SK-N-SH treated with all-trans-retinoic acid at 6 μM for 48 hours (cell line): ENCODE data around the gene ABCA13.

Experiments used
- BACH2 ChIP-seq: fragments of 250-450 bp; sonication (Bioruptor Pico); IDR thresholded peaks from 2 replicates; pipeline ENCODE4 v1.9.0; 2021; ENCODE audit warnings: mild to moderate bottlenecking, borderline replicate concordance
- CSDC2 ChIP-seq: fragments of 250-450 bp; sonication (Bioruptor Pico); IDR thresholded peaks from 2 replicates; pipeline ENCODE4 v1.5.0; 2020; ENCODE audit warnings: mild to moderate bottlenecking, moderate library complexity
- ZNF565 ChIP-seq: fragments of 450-650 bp; formaldehyde crosslinking; conservative IDR thresholded peaks from 2 replicates; pipeline ENCODE4 v1.5.0; 2020; ENCODE audit warnings: low read depth, mild to moderate bottlenecking, moderate library complexity

- TF ChIP-seq CSDC2 (CRISPR knock-in tag) = no peak
- TF ChIP-seq BACH2 (CRISPR knock-in tag) = no peak
- no peak for TF ChIP-seq ZNF565 (CRISPR knock-in tag)
Observed at GRCh38 chr7:48274662-48275061, 103.4 kb downstream of the ABCA13 start.
